ENCODE results near the gene ACOT8. TPM values are rescaled to one million over a fixed set of nuclear protein-coding genes. Genes with fewer than 3 reads are reported as not detected.
"Not testable (repeated sequence)": the region's sequence is repeated elsewhere in the genome, so short reads cannot be mapped to it uniquely, and the experiment has no call there.

The ACOT8 gene
- total and polyA plus RNA-seq, 2 donors (not counting 3 experiments of a cell fraction or from before 2014, with no cell fraction given) = 15.5 to 50.9 TPM

GRCh38 chr20:45874576-45874975 is 17.4 kb upstream of the ACOT8 start:
- DNase-seq (ENCODE audit: low read depth, low spot score) (no peak), FAIRE-seq (no peak)
- Histone ChIP-seq H3K4me3 (replicated peaks in 1 of 3; ENCODE audit: insufficient read depth in 1 of 3, low read depth in 1 of 3, low read length in 3 of 3) (no peak overlapping the region), H3K9ac (replicated peaks; ENCODE audit: extremely low read depth, insufficient read depth, low read length) (no peak overlapping the region), H3K4me2 (ENCODE audit: insufficient read depth, low read length) (no peak overlapping the region), H3K36me3 (ENCODE audit: control insufficient read depth in 2 of 2, extremely low read depth in 1 of 2, insufficient read depth in 2 of 2, low read length in 2 of 2) (peaks cover 0 to 13% of the 10 kb centered on the region in 2 experiments), H2AFZ (ENCODE audit: low read depth, low read length) (no peak overlapping the region), H3K9me1 (replicated peaks; ENCODE audit: control insufficient read depth, extremely low read depth, insufficient read depth, low read length) (no peaks in the 10 kb centered on the region), H3K27me3 (ENCODE audit: control insufficient read depth in 2 of 2, insufficient read depth in 2 of 2, low read length in 2 of 2) (no peaks in the 10 kb centered on the region), H3K79me2 (ENCODE audit: control insufficient read depth, insufficient read depth, low read length) (no peaks in the 10 kb centered on the region), H3K27ac (ENCODE audit: insufficient read depth, low read depth, low read length) (no peak overlapping the region), H3K9me3 (replicated peaks; ENCODE audit: control insufficient read depth, insufficient read depth, low read length) (no peaks in the 10 kb centered on the region), H3K4me1 (ENCODE audit: control insufficient read depth, extremely low read depth, insufficient read depth, low read length) (no peaks in the 10 kb centered on the region), H4K20me1 (replicated peaks; ENCODE audit: control insufficient read depth, extremely low read depth, insufficient read depth, low read length) (no peaks in the 10 kb centered on the region)
- ChIA-PET CTCF (interaction anchor here (1.2 to 1.9 kb wide), 2 partner anchors 10 to 41 kb away, joined by 5 to 6 read pairs; partner anchors contain the start of gene SNX21), POLR2A (no interaction called here)
- TF ChIP-seq MYC (IDR thresholded peaks at IDR 0.05; ENCODE audit: low read depth, low read length) = no peak
- no peak for TF ChIP-seq POLR2A (IDR thresholded peaks at IDR 0.05; ENCODE audit: low read depth, low read length)
- no peak for TF ChIP-seq EZH2 (IDR thresholded peaks at IDR 0.05; ENCODE audit: borderline replicate concordance, low read depth, low read length, severe bottlenecking)
- TF ChIP-seq, protein P1, sequence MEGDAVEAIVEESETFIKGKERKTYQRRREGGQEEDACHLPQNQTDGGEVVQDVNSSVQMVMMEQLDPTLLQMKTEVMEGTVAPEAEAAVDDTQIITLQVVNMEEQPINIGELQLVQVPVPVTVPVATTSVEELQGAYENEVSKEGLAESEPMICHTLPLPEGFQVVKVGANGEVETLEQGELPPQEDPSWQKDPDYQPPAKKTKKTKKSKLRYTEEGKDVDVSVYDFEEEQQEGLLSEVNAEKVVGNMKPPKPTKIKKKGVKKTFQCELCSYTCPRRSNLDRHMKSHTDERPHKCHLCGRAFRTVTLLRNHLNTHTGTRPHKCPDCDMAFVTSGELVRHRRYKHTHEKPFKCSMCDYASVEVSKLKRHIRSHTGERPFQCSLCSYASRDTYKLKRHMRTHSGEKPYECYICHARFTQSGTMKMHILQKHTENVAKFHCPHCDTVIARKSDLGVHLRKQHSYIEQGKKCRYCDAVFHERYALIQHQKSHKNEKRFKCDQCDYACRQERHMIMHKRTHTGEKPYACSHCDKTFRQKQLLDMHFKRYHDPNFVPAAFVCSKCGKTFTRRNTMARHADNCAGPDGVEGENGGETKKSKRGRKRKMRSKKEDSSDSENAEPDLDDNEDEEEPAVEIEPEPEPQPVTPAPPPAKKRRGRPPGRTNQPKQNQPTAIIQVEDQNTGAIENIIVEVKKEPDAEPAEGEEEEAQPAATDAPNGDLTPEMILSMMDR (IDR thresholded peaks at IDR 0.05; ENCODE audit: extremely low read depth in 1 of 2, insufficient read depth in 1 of 2, low read depth in 1 of 2, low read length in 2 of 2) = no peak
- TF ChIP-seq FOS (IDR thresholded peaks at IDR 0.05; ENCODE audit: borderline replicate concordance, insufficient read depth, low read length) = no peak
- no peak for TF ChIP-seq JUN (IDR thresholded peaks at IDR 0.05; ENCODE audit: borderline replicate concordance, insufficient read depth, insufficient read length, low read depth)
- no peak for TF ChIP-seq POLR2AphosphoS5 (IDR thresholded peaks at IDR 0.05; ENCODE audit: insufficient read depth, low read depth, low read length)
- TF ChIP-seq, protein P2, sequence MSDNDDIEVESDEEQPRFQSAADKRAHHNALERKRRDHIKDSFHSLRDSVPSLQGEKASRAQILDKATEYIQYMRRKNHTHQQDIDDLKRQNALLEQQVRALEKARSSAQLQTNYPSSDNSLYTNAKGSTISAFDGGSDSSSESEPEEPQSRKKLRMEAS (IDR thresholded peaks at IDR 0.05; ENCODE audit: insufficient read depth, insufficient read length) = no peak
- TF ChIP-seq GATA2 (IDR thresholded peaks at IDR 0.05; ENCODE audit: insufficient read depth, insufficient read length, low read depth, low read length) = no peak
- dilution Hi-C loops (cut with MboI; ENCODE audit: extremely low pct_ligation_motif_present, low sequenced_read_pairs) (no loop called here), intact Hi-C loops (cut with micrococcal nuclease) (no loop called here)
- no TSS peak for BruUV-seq (replicated peaks)

GRCh38 chr20:45874104-45874481 is 16.9 kb upstream of the ACOT8 start:
- H3K79me2 ChIP-seq (ENCODE audit: control insufficient read depth, insufficient read depth, low read length); H3K4me1 ChIP-seq (ENCODE audit: control insufficient read depth, extremely low read depth, insufficient read depth, low read length); H3K27ac ChIP-seq (ENCODE audit: insufficient read depth, low read depth, low read length); POLR2A ChIA-PET; H3K4me3 ChIP-seq (replicated peaks in 1 of 3; ENCODE audit: insufficient read depth in 1 of 3, low read depth in 1 of 3, low read length in 3 of 3); H2AFZ ChIP-seq (ENCODE audit: low read depth, low read length); H3K27me3 ChIP-seq (ENCODE audit: control insufficient read depth in 2 of 2, insufficient read depth in 2 of 2, low read length in 2 of 2); H3K9me1 ChIP-seq (replicated peaks; ENCODE audit: control insufficient read depth, extremely low read depth, insufficient read depth, low read length); H3K9me3 ChIP-seq (replicated peaks; ENCODE audit: control insufficient read depth, insufficient read depth, low read length); H3K9ac ChIP-seq (replicated peaks; ENCODE audit: extremely low read depth, insufficient read depth, low read length); BruUV-seq (replicated peaks); H3K4me2 ChIP-seq (ENCODE audit: insufficient read depth, low read length); dilution Hi-C loops (cut with MboI; ENCODE audit: extremely low pct_ligation_motif_present, low sequenced_read_pairs); intact Hi-C loops (cut with micrococcal nuclease); H4K20me1 ChIP-seq (replicated peaks; ENCODE audit: control insufficient read depth, extremely low read depth, insufficient read depth, low read length); DNase-seq (ENCODE audit: low read depth, low spot score); FAIRE-seq: not testable (repeated sequence)
- CTCF ChIA-PET = interaction anchor here (1.2 to 1.9 kb wide), 2 partner anchors 11 to 40 kb away, joined by 5 to 6 read pairs; partner anchors contain the start of gene SNX21
- H3K36me3 ChIP-seq (ENCODE audit: control insufficient read depth in 2 of 2, extremely low read depth in 1 of 2, insufficient read depth in 2 of 2, low read length in 2 of 2) = peaks cover 0 to 13% of the 10 kb centered on the region in 2 experiments
